GM13976 (cell line): Measurements from ENCODE around the gene GAMT.

Experiments used
- DNase-seq: peaks from one replicate; pipeline ENCODE4 v3.0.0; 2012; ENCODE audit warnings: low spot score
- CTCF ChIP-seq: IDR thresholded peaks from 2 replicates; pipeline ENCODE4 v1.5.1; 2012; ENCODE audit warnings: borderline replicate concordance, mild to moderate bottlenecking; ENCODE audit not compliant: insufficient read depth; ENCODE audit errors: extremely low read depth, missing control alignments, control extremely low read depth
- in situ Hi-C: fragments of 300-500 bp; cut with MboI; formaldehyde crosslinking; loops from one replicate; pipeline ENCODE4 v1.12.0; 2022; ENCODE audit warnings: low sequenced_read_pairs, mixed read lengths, inconsistent platforms; ENCODE audit not compliant: unreplicated experiment

Gene GAMT

GRCh38 chr19:1433119-1434039 is 32.0 kb upstream of the GAMT start:
- in situ Hi-C loops: no loop called here
- DNase-seq: no peak
- TF ChIP-seq CTCF: no peak

GRCh38 chr19:1432507-1432887 is 31.2 kb upstream of the GAMT start:
- TF ChIP-seq CTCF: no peak
- no peak for DNase-seq
- in situ Hi-C loops: no loop called here

- in situ Hi-C loops: no loop called here
- DNase-seq: no peak
- no peak for TF ChIP-seq CTCF
These were observed 30.6 kb upstream of the GAMT start for GRCh38 chr19:1431759-1432506.

- no peak for TF ChIP-seq CTCF
- DNase-seq: no peak
- in situ Hi-C loops: no loop called here
These were observed 28.9 kb upstream of the GAMT start for GRCh38 chr19:1430246-1430645.

GRCh38 chr19:1429750-1430149 is 28.4 kb upstream of the GAMT start:
- in situ Hi-C loops: no loop called here
- no peak for TF ChIP-seq CTCF
- DNase-seq: no peak

- in situ Hi-C loops: no loop called here
- DNase-seq: no peak
- no peak for TF ChIP-seq CTCF
These were observed 27.5 kb upstream of the GAMT start for GRCh38 chr19:1428738-1429391.
